ENCODE results near the gene SMARCC2. TPM values are rescaled to one million over a fixed set of nuclear protein-coding genes. Genes with fewer than 3 reads are reported as not detected.

SMARCC2 gene
- total and polyA plus RNA-seq, 9 of the 15 experiments (the other 6 are each of a cell fraction or from before 2014, with no cell fraction given), result 11.9 to 86.0 (median 36.6) TPM

- TF ChIP-seq ZNF644 (tag; IDR thresholded peaks at IDR 0.05; ENCODE audit: low read depth) (0 out of 2 replicates have a peak, but pooled peaks have one; percentile 32), PHB2 (IDR thresholded peaks at IDR 0.05; ENCODE audit: low read depth) (0 out of 2 replicates have a peak, but pooled peaks have one; percentile 3), SREBF2 (CRISPR knock-in tag; IDR thresholded peaks at IDR 0.05) (no peak), ZNF316 (IDR thresholded peaks at IDR 0.05) (no peak), MYNN (IDR thresholded peaks at IDR 0.05) (peak; percentile 41; the same call in 1 of the 2 replicates), MYNN (CRISPR knock-in tag; IDR thresholded peaks at IDR 0.05) (no peak), SPI1 (IDR thresholded peaks at IDR 0.05; ENCODE audit: borderline replicate concordance, low read depth, low read length) (peak; percentile 43; the same call in 1 of the 2 replicates), SRF (CRISPR knock-in tag; IDR thresholded peaks at IDR 0.05) (peak; percentile 58 to 97; a peak in 3 of 4 replicates), CHD1 (IDR thresholded peaks at IDR 0.05; ENCODE audit: low read length) (peak; percentile 6), NR2C2 (CRISPR knock-in tag; IDR thresholded peaks at IDR 0.05) (no peak), NR2C2 (tag; IDR thresholded peaks at IDR 0.05) (peak; percentile 13; the same call in 1 of the 2 replicates), CREB1 (IDR thresholded peaks at IDR 0.05) (peak; percentile 37; the same call in 1 of the 2 replicates), CREB1 (CRISPR knock-in tag; IDR thresholded peaks at IDR 0.05) (no peak), SAFB (IDR thresholded peaks at IDR 0.05; ENCODE audit: borderline replicate concordance, low read depth, low read length) (no peak), SMAD1 (IDR thresholded peaks at IDR 0.05; ENCODE audit: low read depth, low read length, partially characterized antibody) (peak; percentile 11)
- TF ChIP-seq, protein P1, sequence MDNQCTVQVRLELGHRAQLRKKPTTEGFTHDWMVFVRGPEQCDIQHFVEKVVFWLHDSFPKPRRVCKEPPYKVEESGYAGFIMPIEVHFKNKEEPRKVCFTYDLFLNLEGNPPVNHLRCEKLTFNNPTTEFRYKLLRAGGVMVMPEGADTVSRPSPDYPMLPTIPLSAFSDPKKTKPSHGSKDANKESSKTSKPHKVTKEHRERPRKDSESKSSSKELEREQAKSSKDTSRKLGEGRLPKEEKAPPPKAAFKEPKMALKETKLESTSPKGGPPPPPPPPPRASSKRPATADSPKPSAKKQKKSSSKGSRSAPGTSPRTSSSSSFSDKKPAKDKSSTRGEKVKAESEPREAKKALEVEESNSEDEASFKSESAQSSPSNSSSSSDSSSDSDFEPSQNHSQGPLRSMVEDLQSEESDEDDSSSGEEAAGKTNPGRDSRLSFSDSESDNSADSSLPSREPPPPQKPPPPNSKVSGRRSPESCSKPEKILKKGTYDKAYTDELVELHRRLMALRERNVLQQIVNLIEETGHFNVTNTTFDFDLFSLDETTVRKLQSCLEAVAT (IDR thresholded peaks at IDR 0.05), result peak in 1 of 2 experiments; percentile 49; a peak in 2 of 4 replicates
- TF ChIP-seq, protein P2, sequence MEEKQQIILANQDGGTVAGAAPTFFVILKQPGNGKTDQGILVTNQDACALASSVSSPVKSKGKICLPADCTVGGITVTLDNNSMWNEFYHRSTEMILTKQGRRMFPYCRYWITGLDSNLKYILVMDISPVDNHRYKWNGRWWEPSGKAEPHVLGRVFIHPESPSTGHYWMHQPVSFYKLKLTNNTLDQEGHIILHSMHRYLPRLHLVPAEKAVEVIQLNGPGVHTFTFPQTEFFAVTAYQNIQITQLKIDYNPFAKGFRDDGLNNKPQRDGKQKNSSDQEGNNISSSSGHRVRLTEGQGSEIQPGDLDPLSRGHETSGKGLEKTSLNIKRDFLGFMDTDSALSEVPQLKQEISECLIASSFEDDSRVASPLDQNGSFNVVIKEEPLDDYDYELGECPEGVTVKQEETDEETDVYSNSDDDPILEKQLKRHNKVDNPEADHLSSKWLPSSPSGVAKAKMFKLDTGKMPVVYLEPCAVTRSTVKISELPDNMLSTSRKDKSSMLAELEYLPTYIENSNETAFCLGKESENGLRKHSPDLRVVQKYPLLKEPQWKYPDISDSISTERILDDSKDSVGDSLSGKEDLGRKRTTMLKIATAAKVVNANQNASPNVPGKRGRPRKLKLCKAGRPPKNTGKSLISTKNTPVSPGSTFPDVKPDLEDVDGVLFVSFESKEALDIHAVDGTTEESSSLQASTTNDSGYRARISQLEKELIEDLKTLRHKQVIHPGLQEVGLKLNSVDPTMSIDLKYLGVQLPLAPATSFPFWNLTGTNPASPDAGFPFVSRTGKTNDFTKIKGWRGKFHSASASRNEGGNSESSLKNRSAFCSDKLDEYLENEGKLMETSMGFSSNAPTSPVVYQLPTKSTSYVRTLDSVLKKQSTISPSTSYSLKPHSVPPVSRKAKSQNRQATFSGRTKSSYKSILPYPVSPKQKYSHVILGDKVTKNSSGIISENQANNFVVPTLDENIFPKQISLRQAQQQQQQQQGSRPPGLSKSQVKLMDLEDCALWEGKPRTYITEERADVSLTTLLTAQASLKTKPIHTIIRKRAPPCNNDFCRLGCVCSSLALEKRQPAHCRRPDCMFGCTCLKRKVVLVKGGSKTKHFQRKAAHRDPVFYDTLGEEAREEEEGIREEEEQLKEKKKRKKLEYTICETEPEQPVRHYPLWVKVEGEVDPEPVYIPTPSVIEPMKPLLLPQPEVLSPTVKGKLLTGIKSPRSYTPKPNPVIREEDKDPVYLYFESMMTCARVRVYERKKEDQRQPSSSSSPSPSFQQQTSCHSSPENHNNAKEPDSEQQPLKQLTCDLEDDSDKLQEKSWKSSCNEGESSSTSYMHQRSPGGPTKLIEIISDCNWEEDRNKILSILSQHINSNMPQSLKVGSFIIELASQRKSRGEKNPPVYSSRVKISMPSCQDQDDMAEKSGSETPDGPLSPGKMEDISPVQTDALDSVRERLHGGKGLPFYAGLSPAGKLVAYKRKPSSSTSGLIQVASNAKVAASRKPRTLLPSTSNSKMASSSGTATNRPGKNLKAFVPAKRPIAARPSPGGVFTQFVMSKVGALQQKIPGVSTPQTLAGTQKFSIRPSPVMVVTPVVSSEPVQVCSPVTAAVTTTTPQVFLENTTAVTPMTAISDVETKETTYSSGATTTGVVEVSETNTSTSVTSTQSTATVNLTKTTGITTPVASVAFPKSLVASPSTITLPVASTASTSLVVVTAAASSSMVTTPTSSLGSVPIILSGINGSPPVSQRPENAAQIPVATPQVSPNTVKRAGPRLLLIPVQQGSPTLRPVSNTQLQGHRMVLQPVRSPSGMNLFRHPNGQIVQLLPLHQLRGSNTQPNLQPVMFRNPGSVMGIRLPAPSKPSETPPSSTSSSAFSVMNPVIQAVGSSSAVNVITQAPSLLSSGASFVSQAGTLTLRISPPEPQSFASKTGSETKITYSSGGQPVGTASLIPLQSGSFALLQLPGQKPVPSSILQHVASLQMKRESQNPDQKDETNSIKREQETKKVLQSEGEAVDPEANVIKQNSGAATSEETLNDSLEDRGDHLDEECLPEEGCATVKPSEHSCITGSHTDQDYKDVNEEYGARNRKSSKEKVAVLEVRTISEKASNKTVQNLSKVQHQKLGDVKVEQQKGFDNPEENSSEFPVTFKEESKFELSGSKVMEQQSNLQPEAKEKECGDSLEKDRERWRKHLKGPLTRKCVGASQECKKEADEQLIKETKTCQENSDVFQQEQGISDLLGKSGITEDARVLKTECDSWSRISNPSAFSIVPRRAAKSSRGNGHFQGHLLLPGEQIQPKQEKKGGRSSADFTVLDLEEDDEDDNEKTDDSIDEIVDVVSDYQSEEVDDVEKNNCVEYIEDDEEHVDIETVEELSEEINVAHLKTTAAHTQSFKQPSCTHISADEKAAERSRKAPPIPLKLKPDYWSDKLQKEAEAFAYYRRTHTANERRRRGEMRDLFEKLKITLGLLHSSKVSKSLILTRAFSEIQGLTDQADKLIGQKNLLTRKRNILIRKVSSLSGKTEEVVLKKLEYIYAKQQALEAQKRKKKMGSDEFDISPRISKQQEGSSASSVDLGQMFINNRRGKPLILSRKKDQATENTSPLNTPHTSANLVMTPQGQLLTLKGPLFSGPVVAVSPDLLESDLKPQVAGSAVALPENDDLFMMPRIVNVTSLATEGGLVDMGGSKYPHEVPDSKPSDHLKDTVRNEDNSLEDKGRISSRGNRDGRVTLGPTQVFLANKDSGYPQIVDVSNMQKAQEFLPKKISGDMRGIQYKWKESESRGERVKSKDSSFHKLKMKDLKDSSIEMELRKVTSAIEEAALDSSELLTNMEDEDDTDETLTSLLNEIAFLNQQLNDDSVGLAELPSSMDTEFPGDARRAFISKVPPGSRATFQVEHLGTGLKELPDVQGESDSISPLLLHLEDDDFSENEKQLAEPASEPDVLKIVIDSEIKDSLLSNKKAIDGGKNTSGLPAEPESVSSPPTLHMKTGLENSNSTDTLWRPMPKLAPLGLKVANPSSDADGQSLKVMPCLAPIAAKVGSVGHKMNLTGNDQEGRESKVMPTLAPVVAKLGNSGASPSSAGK (IDR thresholded peaks at IDR 0.05), result no peak
Observed at GRCh38 chr12:56158926-56159461, 30.3 kb downstream of the SMARCC2 start (continued).

Measured in K562 (cell line).